ENCODE results near the gene LRRC9.
"Not testable (repeated sequence)": the region's sequence is repeated elsewhere in the genome, so short reads cannot be mapped to it uniquely, and the experiment has no call there.

GRCh38 chr14:59957890-59958289 lies 37.9 kb downstream of the LRRC9 start:
- not testable (repeated sequence) for TF ChIP-seq EZH2 (IDR thresholded peaks at IDR 0.05; ENCODE audit: low read length, unreplicated experiment); CTCF (conservative IDR thresholded peaks at IDR 0.05; ENCODE audit: low read depth, low read length); EZH2phosphoT487 (IDR thresholded peaks at IDR 0.05; ENCODE audit: borderline replicate concordance, low read length)

All from PC-3 (cell line).